HepG2 (cell line): ENCODE data around the gene GPR139. TPM values are rescaled to one million over a fixed set of nuclear protein-coding genes. Genes with fewer than 3 reads are reported as not detected.

Source experiments
- ATAC-seq: fragments of 200-7000 bp; cut with Tn5 transposase; 3 replicates; pipeline ENCODE4 v1.9.1; 2020; ENCODE audit warnings: mild to moderate bottlenecking, moderate library complexity
- BruUV-seq: library from RNA; stranded (reverse); fragments of 400-500 nt; replicated peaks from 2 replicates; lab custom pipeline; 2021; lab: Mats Ljungman, UMichigan
- CTCF ChIA-PET: fragments of 300-600 bp; formaldehyde crosslinking; extraction: SDS; loops from one replicate; lab custom pipeline; 2021; ENCODE audit warnings: low total read pairs, inconsistent platforms, low intra/inter-chr PET ratio; lab: Yijun Ruan, JAX
- POLR2A ChIA-PET: fragments of 350-600 bp; sonication (Branson Sonifier 250); formaldehyde crosslinking; loops from one replicate; lab custom pipeline; 2020; ENCODE audit warnings: antibody characterized with exemption, inconsistent platforms; lab: Yijun Ruan, JAX
- DNase-seq: peaks from one replicate; pipeline ENCODE4 v3.0.0-alpha.2; 2015; ENCODE audit warnings: low spot score
- FAIRE-seq: peaks from 3 replicates; lab custom pipeline; 2011; peaks lifted over from hg19 to GRCh38; lab: Jason Lieb, UNC
- H2AFZ ChIP-seq: one replicate; pipeline ENCODE4 v1.6.1; 2011; ENCODE audit warnings: low read length, inconsistent platforms
- H3K27ac ChIP-seq: fragments of 300-600 bp; 3 replicates; pipeline ENCODE4 v1.8.0; 2011; ENCODE audit warnings: mixed run types, mild to moderate bottlenecking, mixed read lengths, low read length, inconsistent platforms; ENCODE audit not compliant: insufficient read depth; ENCODE audit errors: extremely low read length
- H3K27me3 ChIP-seq, 2 experiments: fragments of 200-600 bp in 1 of 2; 2 replicates in 1 of 2; 3 replicates in 1 of 2; pipeline versions ENCODE4 v1.6.0 to v1.8.0; 2011; ENCODE audit warnings: low read length in 2 of 2, mild to moderate bottlenecking in 2 of 2, moderate library complexity in 2 of 2, inconsistent platforms in 1 of 2; ENCODE audit not compliant: insufficient read depth in 2 of 2, control insufficient read depth in 1 of 2
- H3K36me3 ChIP-seq, 2 experiments: fragments of 200-600 bp in 1 of 2; replicated peaks in 1 of 2; 2 replicates in 1 of 2; 3 replicates in 1 of 2; pipeline versions ENCODE4 v1.5.1 to v1.8.0; 2011; ENCODE audit warnings: low read length in 2 of 2, inconsistent platforms in 1 of 2; ENCODE audit not compliant: insufficient read depth in 2 of 2, control insufficient read depth in 1 of 2
- H3K4me1 ChIP-seq: 2 replicates; pipeline ENCODE4 v1.5.1; 2012; ENCODE audit warnings: low read length, inconsistent platforms; ENCODE audit not compliant: insufficient read depth
- H3K4me2 ChIP-seq: 2 replicates; pipeline ENCODE4 v1.6.0; 2011; ENCODE audit warnings: low read depth, low read length, inconsistent platforms
- H3K4me3 ChIP-seq, 3 experiments: fragments of 200-600 bp in 1 of 3; sonication (generic), shearing (Covaris generic) in 1 of 3; replicated peaks in 1 of 3; 2 replicates each; pipeline ENCODE4 v1.5.1; 2011 to 2016; ENCODE audit warnings: low read length in 3 of 3, inconsistent platforms in 2 of 3, low read depth in 2 of 3, mild to moderate bottlenecking in 2 of 3, control low read depth in 1 of 3, mixed read lengths in 1 of 3; ENCODE audit not compliant: insufficient read depth in 1 of 3
- H3K79me2 ChIP-seq: one replicate; pipeline ENCODE4 v1.6.1; 2011; ENCODE audit warnings: low read length, inconsistent platforms; ENCODE audit not compliant: insufficient read depth
- H3K9ac ChIP-seq: 2 replicates; pipeline ENCODE4 v1.6.0; 2011; ENCODE audit warnings: mild to moderate bottlenecking, low read depth, low read length, inconsistent platforms; ENCODE audit not compliant: insufficient read depth
- H3K9me3 ChIP-seq: 2 replicates; pipeline ENCODE4 v1.5.1; 2012; ENCODE audit warnings: mild to moderate bottlenecking, low read length
- H4K20me1 ChIP-seq: 2 replicates; pipeline ENCODE4 v1.6.0; 2011; ENCODE audit warnings: inconsistent platforms, mild to moderate bottlenecking, low read length, moderate library complexity; ENCODE audit not compliant: insufficient read depth
- KDM5A ChIP-seq: fragments of 200-600 bp; sonication (generic); IDR thresholded peaks from 2 replicates; pipeline ENCODE4 v1.7.0; 2018; ENCODE audit warnings: antibody characterized with exemption, mild to moderate bottlenecking, low read length, borderline replicate concordance
- KDM5B ChIP-seq: sonication (generic); formaldehyde crosslinking; IDR thresholded peaks from 2 replicates; pipeline ENCODE4 v1.4.0; 2020; ENCODE audit warnings: missing genetic modification reagents, mild to moderate bottlenecking, borderline replicate concordance
- NFIB ChIP-seq: sonication (generic); formaldehyde crosslinking; IDR thresholded peaks from 2 replicates; pipeline ENCODE4 v1.9.0; 2021; ENCODE audit warnings: missing genetic modification reagents, mild to moderate bottlenecking, borderline replicate concordance
- NKX3-1 ChIP-seq: sonication (generic); formaldehyde crosslinking; IDR thresholded peaks from 2 replicates; pipeline ENCODE4 v1.5.0; 2020; ENCODE audit warnings: missing genetic modification reagents
- ZNF121 ChIP-seq: sonication (generic); formaldehyde crosslinking; IDR thresholded peaks from 2 replicates; pipeline ENCODE4 v1.5.0; 2020; ENCODE audit warnings: mild to moderate bottlenecking, missing genetic modification reagents
- ZNF230 ChIP-seq: sonication (generic); formaldehyde crosslinking; IDR thresholded peaks from 2 replicates; pipeline ENCODE4 v1.4.0; 2020; ENCODE audit warnings: mild to moderate bottlenecking, missing genetic modification reagents
- ZNF496 ChIP-seq: sonication (generic); formaldehyde crosslinking; IDR thresholded peaks from 2 replicates; pipeline ENCODE4 v1.8.1; 2023; ENCODE audit warnings: mild to moderate bottlenecking, moderate library complexity, missing genetic modification reagents; ENCODE audit not compliant: insufficient replicate concordance
- ZSCAN25 ChIP-seq: sonication (generic); formaldehyde crosslinking; IDR thresholded peaks from 2 replicates; pipeline ENCODE4 v1.8.0; 2022; ENCODE audit warnings: mild to moderate bottlenecking, missing genetic modification reagents
- WGBS: methylation state at CpG from one replicate; pipeline ENCODE4 v1.1.6; 2017; ENCODE audit warnings: low lambda C conversion rate; 5-methylcytosine and 5-hydroxymethylcytosine counted together
- in situ Hi-C: cut with HindIII; loops from 2 replicates; pipeline ENCODE4 v1.10.0; 2017; ENCODE audit warnings: low pct_unique_long_range_greater_than_20kb; ENCODE audit not compliant: extremely low pct_ligation_motif_present
- intact Hi-C: fragments of 100-400 bp; cut with micrococcal nuclease; formaldehyde crosslinking; loops from one replicate; pipeline ENCODE4 v1.10.0; 2022; ENCODE audit not compliant: unreplicated experiment
- polyA plus RNA-seq, 8 experiments: library from polyadenylated mRNA; depleted of rRNA in 3 of 8; stranded (reverse) in 7 of 8; unstranded in 1 of 8; fragments of >200 nt; fragmentation: Illumina TruSeq in 4 of 8; extraction: Trizol in 4 of 8; gene quantifications; 2 replicates each; pipeline versions ENCODE4 v1.2.1 to v1.2.3, GENCODE V29; 2011 to 2016; ENCODE audit warnings: low read depth in 4 of 8, missing spikeins in 1 of 8, mixed read lengths in 1 of 8; ENCODE audit not compliant: insufficient read depth in 1 of 8
- total RNA-seq, 5 experiments: library from RNA; depleted of rRNA; stranded (reverse); fragments of >200 nt; fragmentation: Illumina TruSeq; extraction: Trizol; gene quantifications; 2 replicates each; pipeline ENCODE4 v1.2.3, GENCODE V29; 2016; ENCODE audit warnings: low read depth in 1 of 5
- TF ChIP-seq, protein P1 (sequence below): IDR thresholded peaks from 2 replicates; pipeline ENCODE4 v1.6.1; 2016; ENCODE audit warnings: low read depth
- TF ChIP-seq, protein P2 (sequence below): sonication (generic); formaldehyde crosslinking; IDR thresholded peaks from 2 replicates; pipeline ENCODE4 v1.9.0; 2021; ENCODE audit warnings: missing genetic modification reagents, borderline replicate concordance
- TF ChIP-seq, protein P3 (sequence below): sonication (generic); formaldehyde crosslinking; IDR thresholded peaks from 2 replicates; pipeline ENCODE4 v1.4.0; 2020; ENCODE audit warnings: missing genetic modification reagents

The GPR139 gene
- total and polyA plus RNA-seq, 2 of the 13 experiments (the other 11 are each of a cell fraction or from before 2014, with no cell fraction given): not detected

DNA sequence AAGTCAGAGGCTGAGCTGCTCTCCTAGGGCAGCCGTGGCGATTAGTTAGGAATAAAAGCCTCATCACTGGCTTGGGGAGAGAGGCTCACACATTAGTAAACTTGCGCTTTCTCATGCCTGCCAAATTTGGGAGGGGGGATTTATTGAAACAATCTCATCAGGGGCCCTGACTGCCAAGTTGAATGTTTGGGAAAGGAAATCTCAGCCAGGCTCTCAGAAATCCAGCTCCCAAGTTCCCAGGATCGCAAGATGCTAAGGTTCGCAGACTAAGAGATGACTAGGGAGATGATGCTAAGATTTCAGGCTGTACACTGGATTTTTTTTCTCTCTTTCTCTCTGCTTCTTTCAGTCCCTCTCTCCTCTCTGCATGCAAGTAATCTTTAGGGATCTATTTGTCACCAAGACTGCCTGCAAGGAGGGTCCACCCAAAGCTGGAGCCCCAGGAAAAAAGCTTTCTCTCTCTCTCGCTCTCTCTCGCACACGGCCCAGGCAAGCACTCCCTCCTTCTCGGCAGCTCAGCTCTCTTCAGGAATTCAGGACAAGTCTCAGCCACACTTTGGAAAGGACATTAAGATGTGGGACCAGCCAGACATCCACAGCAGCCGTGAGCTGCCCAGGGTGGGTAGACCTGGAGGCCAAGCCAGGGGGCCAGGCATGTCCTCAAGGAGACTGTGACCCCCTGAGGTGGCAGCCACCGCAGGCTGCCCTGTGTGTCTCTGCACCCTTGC, 1.4 kb downstream of the GPR139 start (continued):
- TF ChIP-seq, protein P1, sequence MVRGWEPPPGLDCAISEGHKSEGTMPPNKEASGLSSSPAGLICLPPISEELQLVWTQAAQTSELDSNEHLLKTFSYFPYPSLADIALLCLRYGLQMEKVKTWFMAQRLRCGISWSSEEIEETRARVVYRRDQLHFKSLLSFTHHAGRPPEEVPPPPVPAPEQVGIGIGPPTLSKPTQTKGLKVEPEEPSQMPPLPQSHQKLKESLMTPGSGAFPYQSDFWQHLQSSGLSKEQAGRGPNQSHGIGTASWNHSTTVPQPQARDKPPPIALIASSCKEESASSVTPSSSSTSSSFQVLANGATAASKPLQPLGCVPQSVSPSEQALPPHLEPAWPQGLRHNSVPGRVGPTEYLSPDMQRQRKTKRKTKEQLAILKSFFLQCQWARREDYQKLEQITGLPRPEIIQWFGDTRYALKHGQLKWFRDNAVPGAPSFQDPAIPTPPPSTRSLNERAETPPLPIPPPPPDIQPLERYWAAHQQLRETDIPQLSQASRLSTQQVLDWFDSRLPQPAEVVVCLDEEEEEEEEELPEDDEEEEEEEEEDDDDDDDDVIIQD (CRISPR knock-in tag): no peak
- TF ChIP-seq NFIB (no peak), ZNF496 (CRISPR knock-in tag) (no peak), ZNF230 (no peak), ZSCAN25 (no peak), NKX3-1 (no peak)

DNA sequence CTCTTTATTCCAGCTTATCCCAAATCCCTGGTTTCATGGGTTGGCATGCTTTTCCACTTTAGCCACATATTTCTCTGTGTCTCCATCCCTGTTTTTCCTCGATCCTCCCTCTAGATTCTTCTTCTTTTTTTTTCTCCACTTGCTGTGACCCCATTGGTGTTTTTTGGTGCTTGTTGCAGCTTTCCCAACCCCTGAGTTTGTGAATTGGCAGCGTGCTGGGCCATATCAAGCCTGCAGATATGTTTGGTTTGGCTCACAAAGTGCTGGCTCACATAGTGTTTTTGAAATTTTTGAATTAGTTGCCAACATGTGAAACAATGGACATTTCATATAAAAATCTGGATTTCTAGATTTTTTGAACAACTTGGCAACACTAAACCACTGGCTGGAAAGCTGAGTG, 8.8 kb downstream of the GPR139 start:
- no peaks in the 10 kb centered on the region for H3K4me1 ChIP-seq
- CTCF ChIA-PET: no interaction called here
- no peak overlapping the region for H3K27ac ChIP-seq
- FAIRE-seq (no peak), DNase-seq (no peak), ATAC-seq (no peak)
- peaks cover 11% of the 10 kb centered on the region; the same call in 1 of the 2 replicates for H3K9me3 ChIP-seq
- TF ChIP-seq KDM5A (no peak), ZNF121 (no peak), KDM5B (no peak)
- TF ChIP-seq, protein P2, sequence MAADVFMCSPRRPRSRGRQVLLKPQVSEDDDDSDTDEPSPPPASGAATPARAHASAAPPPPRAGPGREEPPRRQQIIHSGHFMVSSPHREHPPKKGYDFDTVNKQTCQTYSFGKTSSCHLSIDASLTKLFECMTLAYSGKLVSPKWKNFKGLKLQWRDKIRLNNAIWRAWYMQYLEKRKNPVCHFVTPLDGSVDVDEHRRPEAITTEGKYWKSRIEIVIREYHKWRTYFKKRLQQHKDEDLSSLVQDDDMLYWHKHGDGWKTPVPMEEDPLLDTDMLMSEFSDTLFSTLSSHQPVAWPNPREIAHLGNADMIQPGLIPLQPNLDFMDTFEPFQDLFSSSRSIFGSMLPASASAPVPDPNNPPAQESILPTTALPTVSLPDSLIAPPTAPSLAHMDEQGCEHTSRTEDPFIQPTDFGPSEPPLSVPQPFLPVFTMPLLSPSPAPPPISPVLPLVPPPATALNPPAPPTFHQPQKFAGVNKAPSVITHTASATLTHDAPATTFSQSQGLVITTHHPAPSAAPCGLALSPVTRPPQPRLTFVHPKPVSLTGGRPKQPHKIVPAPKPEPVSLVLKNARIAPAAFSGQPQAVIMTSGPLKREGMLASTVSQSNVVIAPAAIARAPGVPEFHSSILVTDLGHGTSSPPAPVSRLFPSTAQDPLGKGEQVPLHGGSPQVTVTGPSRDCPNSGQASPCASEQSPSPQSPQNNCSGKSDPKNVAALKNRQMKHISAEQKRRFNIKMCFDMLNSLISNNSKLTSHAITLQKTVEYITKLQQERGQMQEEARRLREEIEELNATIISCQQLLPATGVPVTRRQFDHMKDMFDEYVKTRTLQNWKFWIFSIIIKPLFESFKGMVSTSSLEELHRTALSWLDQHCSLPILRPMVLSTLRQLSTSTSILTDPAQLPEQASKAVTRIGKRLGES (CRISPR knock-in tag): no peak
- TF ChIP-seq, protein P3, sequence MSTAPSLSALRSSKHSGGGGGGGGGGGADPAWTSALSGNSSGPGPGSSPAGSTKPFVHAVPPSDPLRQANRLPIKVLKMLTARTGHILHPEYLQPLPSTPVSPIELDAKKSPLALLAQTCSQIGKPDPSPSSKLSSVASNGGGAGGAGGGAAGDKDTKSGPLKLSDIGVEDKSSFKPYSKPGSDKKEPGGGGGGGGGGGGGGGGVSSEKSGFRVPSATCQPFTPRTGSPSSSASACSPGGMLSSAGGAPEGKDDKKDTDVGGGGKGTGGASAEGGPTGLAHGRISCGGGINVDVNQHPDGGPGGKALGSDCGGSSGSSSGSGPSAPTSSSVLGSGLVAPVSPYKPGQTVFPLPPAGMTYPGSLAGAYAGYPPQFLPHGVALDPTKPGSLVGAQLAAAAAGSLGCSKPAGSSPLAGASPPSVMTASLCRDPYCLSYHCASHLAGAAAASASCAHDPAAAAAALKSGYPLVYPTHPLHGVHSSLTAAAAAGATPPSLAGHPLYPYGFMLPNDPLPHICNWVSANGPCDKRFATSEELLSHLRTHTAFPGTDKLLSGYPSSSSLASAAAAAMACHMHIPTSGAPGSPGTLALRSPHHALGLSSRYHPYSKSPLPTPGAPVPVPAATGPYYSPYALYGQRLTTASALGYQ (CRISPR knock-in tag): no peak
- no peaks in the 10 kb centered on the region for H4K20me1 ChIP-seq
- no peak overlapping the region for H2AFZ ChIP-seq
- H3K27me3 ChIP-seq: peaks cover 0 to 10% of the 10 kb centered on the region in 2 experiments; a peak in 2 of 5 replicates
- in situ Hi-C loops (no loop called here), intact Hi-C loops (no loop called here)
- no TSS peak for BruUV-seq
- H3K4me3 ChIP-seq: no peak overlapping the region
- no peaks in the 10 kb centered on the region for H3K36me3 ChIP-seq
- POLR2A ChIA-PET: no interaction called here
- no peaks in the 10 kb centered on the region for H3K79me2 ChIP-seq
- no peak overlapping the region for H3K9ac ChIP-seq
- WGBS: 3% methylated on average over 2 of the region's 2 CpGs
- H3K4me2 ChIP-seq: no peak overlapping the region
